Activated T-helper 1 cell treated with anti-CD3 and anti-CD28 coated beads, Interleukin-12 subunit alpha, Interleukin-12 subunit beta, Interleukin-2, Interleukin-4 antibody, amounts not matched to agents 30 ng/mL and 10 ng/mL and 1 ng/mL, durations not matched to agents 14 hours and 24 hours and 36 hours (primary cell): ENCODE measurements around the gene ZNF26. TPM values are rescaled to one million over a fixed set of nuclear protein-coding genes. Genes with fewer than 3 reads are reported as not detected.

ENCODE experiments used
- DNase-seq: peaks from one replicate; pipeline ENCODE4 v3.0.0; 2021; ENCODE audit warnings: low spot score
- H3K27ac Mint-ChIP-seq: one replicate; pipeline ENCODE4 v1.8.0; 2021; ENCODE audit warnings: mild to moderate bottlenecking, mixed read lengths
- H3K27me3 Mint-ChIP-seq: one replicate; pipeline ENCODE4 v1.8.0; 2022; ENCODE audit warnings: mild to moderate bottlenecking, moderate library complexity, mixed read lengths; ENCODE audit not compliant: insufficient read depth
- H3K36me3 Mint-ChIP-seq: one replicate; pipeline ENCODE4 v1.8.0; 2021; ENCODE audit warnings: low read depth, mixed read lengths
- H3K4me1 Mint-ChIP-seq: one replicate; pipeline ENCODE4 v1.8.0; 2021; ENCODE audit warnings: low read depth, mixed read lengths
- H3K4me3 Mint-ChIP-seq: one replicate; pipeline ENCODE4 v1.8.0; 2021; ENCODE audit warnings: mild to moderate bottlenecking, moderate library complexity, mixed read lengths
- H3K9me3 Mint-ChIP-seq: one replicate; pipeline ENCODE4 v1.8.0; 2021; ENCODE audit warnings: mixed read lengths
- intact Hi-C: fragments of 100-400 bp; cut with micrococcal nuclease; formaldehyde crosslinking; loops from one replicate; pipeline ENCODE4 v1.15.1; 2024
- total RNA-seq: library from RNA; stranded (reverse); gene quantifications from 2 replicates; pipeline ENCODE4 v1.2.3, GENCODE V29; 2022

ZNF26 gene
- total RNA-seq, 1 donor from 2014 or later: 22.1 TPM

- no peak overlapping the region for H3K4me3 Mint-ChIP-seq
- H3K27me3 Mint-ChIP-seq: no peaks in the 10 kb centered on the region
Observed at GRCh38 chr12:133046698-133047097, 60.5 kb downstream of the ZNF26 start.

GRCh38 chr12:133057446-133057845 is 71.3 kb downstream of the ZNF26 start:
- Mint-ChIP-seq H3K4me1 (no peaks in the 10 kb centered on the region), H3K36me3 (peaks cover 44% of the 10 kb centered on the region), H3K27me3 (no peaks in the 10 kb centered on the region), H3K4me3 (no peak overlapping the region), H3K27ac (no peak overlapping the region), H3K9me3 (peaks cover 65% of the 10 kb centered on the region)
- no peak for DNase-seq
- intact Hi-C loops: no loop called here

More at GRCh38 chr12:133046698-133047097, 60.5 kb downstream of the ZNF26 start:
- peaks cover 85% of the 10 kb centered on the region for H3K36me3 Mint-ChIP-seq
- intact Hi-C loops: no loop called here
- peaks cover 86% of the 10 kb centered on the region for H3K9me3 Mint-ChIP-seq
- no peak overlapping the region for H3K27ac Mint-ChIP-seq
- DNase-seq: no peak
- H3K4me1 Mint-ChIP-seq: no peaks in the 10 kb centered on the region

- Mint-ChIP-seq H3K27ac (no peak overlapping the region), H3K4me3 (no peak overlapping the region), H3K27me3 (no peaks in the 10 kb centered on the region), H3K36me3 (peaks cover 35% of the 10 kb centered on the region), H3K9me3 (peaks cover 65% of the 10 kb centered on the region), H3K4me1 (no peaks in the 10 kb centered on the region)
- intact Hi-C loops: no loop called here
- no peak for DNase-seq
Observed at GRCh38 chr12:133058203-133059113, 72.3 kb downstream of the ZNF26 start.

- H3K4me3 Mint-ChIP-seq: no peak overlapping the region
- peaks cover 24% of the 10 kb centered on the region for H3K36me3 Mint-ChIP-seq
- intact Hi-C loops: no loop called here
- no peaks in the 10 kb centered on the region for H3K4me1 Mint-ChIP-seq
- no peak overlapping the region for H3K27ac Mint-ChIP-seq
- no peak for DNase-seq
- no peaks in the 10 kb centered on the region for H3K27me3 Mint-ChIP-seq
- H3K9me3 Mint-ChIP-seq: peaks cover 73% of the 10 kb centered on the region
Observed at GRCh38 chr12:133061954-133062353, 75.8 kb downstream of the ZNF26 start.

- H3K27me3 Mint-ChIP-seq: no peaks in the 10 kb centered on the region
- intact Hi-C loops: no loop called here
- peaks cover 68% of the 10 kb centered on the region for H3K9me3 Mint-ChIP-seq
- H3K36me3 Mint-ChIP-seq: peaks cover 9% of the 10 kb centered on the region
- H3K4me1 Mint-ChIP-seq: no peaks in the 10 kb centered on the region
- no peak overlapping the region for H3K4me3 Mint-ChIP-seq
- no peak for DNase-seq
- H3K27ac Mint-ChIP-seq: no peak overlapping the region
Observed at GRCh38 chr12:133063556-133063955, 77.4 kb downstream of the ZNF26 start.

GRCh38 chr12:133073836-133074235 is 87.7 kb downstream of the ZNF26 start:
- DNase-seq: no peak
- no peaks in the 10 kb centered on the region for H3K27me3 Mint-ChIP-seq
- H3K4me3 Mint-ChIP-seq: no peak overlapping the region
- intact Hi-C loops: no loop called here
- H3K9me3 Mint-ChIP-seq: peaks cover 54% of the 10 kb centered on the region
- H3K36me3 Mint-ChIP-seq: peaks cover 2% of the 10 kb centered on the region
- H3K4me1 Mint-ChIP-seq: no peaks in the 10 kb centered on the region
- H3K27ac Mint-ChIP-seq: no peak overlapping the region

Other genes starting within 250 kb of the ZNF26 start
- 151 and 156 TPM in 2 replicates for gene ANKLE2, start 224.5 kb upstream of the ZNF26 start, total RNA-seq
- gene GOLGA3, start 157.5 kb upstream of the ZNF26 start, total RNA-seq: 78.7 and 86.9 TPM in 2 replicates
- 63.7 and 65.6 TPM in 2 replicates for gene CHFR, start 98.8 kb upstream of the ZNF26 start, total RNA-seq
- gene ZNF605, start 30.1 kb upstream of the ZNF26 start, total RNA-seq: 6.3 and 7.5 TPM in 2 replicates
- gene ZNF84, start 51.1 kb downstream of the ZNF26 start, total RNA-seq: 18.3 and 21.2 TPM in 2 replicates
- gene ZNF140, start 94.6 kb downstream of the ZNF26 start, total RNA-seq: 15.0 and 15.1 TPM in 2 replicates
- 2.3 and 2.4 TPM in 2 replicates for gene ZNF891, start 143.9 kb downstream of the ZNF26 start, total RNA-seq
- 5.1 and 6.4 TPM in 2 replicates for gene ZNF10, start 144.3 kb downstream of the ZNF26 start, total RNA-seq
- gene ZNF268, start 195.1 kb downstream of the ZNF26 start, total RNA-seq: 16.7 and 21.5 TPM in 2 replicates
- gene ANHX, start 249.5 kb downstream of the ZNF26 start, total RNA-seq: not detected in 2 replicates